ENCODE data around the gene CDC37.

DNA sequence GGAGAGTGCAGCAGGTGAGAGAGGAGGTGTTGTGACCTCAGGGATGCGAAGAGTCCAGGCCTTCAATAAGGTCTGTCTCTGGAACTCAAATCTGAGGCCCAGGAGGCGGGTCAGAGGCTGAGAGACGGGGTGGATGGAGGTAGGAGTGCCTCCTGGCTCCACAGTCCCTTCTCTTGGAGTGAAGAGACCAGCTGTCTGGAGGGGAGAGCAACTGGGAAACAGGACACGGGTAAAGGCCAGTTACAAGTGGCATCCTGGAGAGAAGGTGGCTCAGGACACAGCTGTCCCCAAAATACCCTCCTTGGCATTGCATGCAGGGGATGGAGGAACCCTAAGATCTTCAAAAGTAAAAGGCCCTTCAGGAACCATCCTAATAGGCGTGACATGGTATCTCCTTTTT is 36.2 kb upstream of the CDC37 start:
- TF ChIP-seq, protein P1, sequence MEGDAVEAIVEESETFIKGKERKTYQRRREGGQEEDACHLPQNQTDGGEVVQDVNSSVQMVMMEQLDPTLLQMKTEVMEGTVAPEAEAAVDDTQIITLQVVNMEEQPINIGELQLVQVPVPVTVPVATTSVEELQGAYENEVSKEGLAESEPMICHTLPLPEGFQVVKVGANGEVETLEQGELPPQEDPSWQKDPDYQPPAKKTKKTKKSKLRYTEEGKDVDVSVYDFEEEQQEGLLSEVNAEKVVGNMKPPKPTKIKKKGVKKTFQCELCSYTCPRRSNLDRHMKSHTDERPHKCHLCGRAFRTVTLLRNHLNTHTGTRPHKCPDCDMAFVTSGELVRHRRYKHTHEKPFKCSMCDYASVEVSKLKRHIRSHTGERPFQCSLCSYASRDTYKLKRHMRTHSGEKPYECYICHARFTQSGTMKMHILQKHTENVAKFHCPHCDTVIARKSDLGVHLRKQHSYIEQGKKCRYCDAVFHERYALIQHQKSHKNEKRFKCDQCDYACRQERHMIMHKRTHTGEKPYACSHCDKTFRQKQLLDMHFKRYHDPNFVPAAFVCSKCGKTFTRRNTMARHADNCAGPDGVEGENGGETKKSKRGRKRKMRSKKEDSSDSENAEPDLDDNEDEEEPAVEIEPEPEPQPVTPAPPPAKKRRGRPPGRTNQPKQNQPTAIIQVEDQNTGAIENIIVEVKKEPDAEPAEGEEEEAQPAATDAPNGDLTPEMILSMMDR (IDR thresholded peaks at IDR 0.05) = no peak
- TF ChIP-seq EP300 (IDR thresholded peaks at IDR 0.05) = no peak

Measured in tibial nerve (tissue), 4 donors.